Calu3 (cell line): ENCODE measurements around the gene RSL24D1. TPM values are rescaled to one million over a fixed set of nuclear protein-coding genes. Genes with fewer than 3 reads are reported as not detected.

ENCODE experiments used
- BruUV-seq: library from RNA; stranded (reverse); fragments of 400-500 nt; replicated peaks from 2 replicates; lab custom pipeline; 2021; lab: Mats Ljungman, UMichigan
- CTCF ChIA-PET: fragments of 300-600 bp; sonication (Branson Sonifier 250); formaldehyde crosslinking; loops from one replicate; lab custom pipeline; 2022; ENCODE audit warnings: antibody characterized with exemption; lab: Charles Lee
- DNase-seq: peaks from one replicate; pipeline ENCODE4 v3.0.0; 2022
- H3K27ac Mint-ChIP-seq: one replicate; pipeline ENCODE4 v1.8.0; 2022; ENCODE audit warnings: mixed read lengths; ENCODE audit not compliant: unreplicated experiment
- H3K27me3 Mint-ChIP-seq: one replicate; pipeline ENCODE4 v1.8.0; 2022; ENCODE audit warnings: mixed read lengths; ENCODE audit not compliant: unreplicated experiment
- H3K36me3 Mint-ChIP-seq: one replicate; pipeline ENCODE4 v1.8.0; 2022; ENCODE audit warnings: mild to moderate bottlenecking, moderate library complexity, mixed read lengths; ENCODE audit not compliant: insufficient read depth, unreplicated experiment
- H3K4me1 Mint-ChIP-seq: one replicate; pipeline ENCODE4 v1.8.0; 2022; ENCODE audit warnings: mild to moderate bottlenecking, low read depth, mixed read lengths; ENCODE audit not compliant: unreplicated experiment
- H3K4me3 Mint-ChIP-seq: one replicate; pipeline ENCODE4 v1.8.0; 2022; ENCODE audit warnings: mild to moderate bottlenecking, low read depth, moderate library complexity, mixed read lengths; ENCODE audit not compliant: unreplicated experiment
- H3K9me3 Mint-ChIP-seq: one replicate; pipeline ENCODE4 v1.8.0; 2022; ENCODE audit warnings: low read depth, mixed read lengths; ENCODE audit not compliant: unreplicated experiment
- CTCF ChIP-seq: fragments of 200-600 bp; IDR thresholded peaks from one replicate; pipeline ENCODE4 v1.8.0; 2022; ENCODE audit warnings: antibody characterized with exemption; ENCODE audit not compliant: unreplicated experiment
- intact Hi-C: fragments of 100-400 bp; cut with micrococcal nuclease; formaldehyde crosslinking; loops from one replicate; pipeline ENCODE4 v1.10.0; 2022; ENCODE audit not compliant: unreplicated experiment
- total RNA-seq: library from RNA; stranded (reverse); gene quantifications from 2 replicates; pipeline ENCODE4 v1.2.3, GENCODE V29; 2022

Gene RSL24D1
- total RNA-seq, 1 experiment from 2014 or later: 93.3 TPM

- no TSS peak for BruUV-seq
- H3K27ac Mint-ChIP-seq: no peak overlapping the region
- peaks cover 32% of the 10 kb centered on the region for H3K4me1 Mint-ChIP-seq
- no peak for DNase-seq
- no peaks in the 10 kb centered on the region for H3K27me3 Mint-ChIP-seq
- H3K36me3 Mint-ChIP-seq: peaks cover 70% of the 10 kb centered on the region
- H3K4me3 Mint-ChIP-seq: no peak overlapping the region
- CTCF ChIA-PET: interaction anchor here (0.6 to 1.3 kb wide), 2 partner anchors 13 to 579 kb away, joined by 3 to 4 read pairs; partner anchors contain the start of gene RSL24D1
- no peak for TF ChIP-seq CTCF
- no peaks in the 10 kb centered on the region for H3K9me3 Mint-ChIP-seq
- intact Hi-C loops: no loop called here
Measured at GRCh38 chr15:55183679-55184078, 13.1 kb downstream of the RSL24D1 start.

- CTCF ChIA-PET: interaction anchor here (1.5 kb wide), 1 partner anchor 11 kb away, joined by 3 read pairs; no protein-coding TSS in a partner anchor
- no peak for TF ChIP-seq CTCF
- H3K4me3 Mint-ChIP-seq: no peak overlapping the region
- H3K27me3 Mint-ChIP-seq: no peaks in the 10 kb centered on the region
- H3K9me3 Mint-ChIP-seq: no peaks in the 10 kb centered on the region
- intact Hi-C loops: no loop called here
- H3K27ac Mint-ChIP-seq: no peak overlapping the region
- peaks cover 55% of the 10 kb centered on the region for H3K36me3 Mint-ChIP-seq
- H3K4me1 Mint-ChIP-seq: peaks cover 10% of the 10 kb centered on the region
- DNase-seq: no peak
- no TSS peak for BruUV-seq
Measured at GRCh38 chr15:55179141-55179540, 17.6 kb downstream of the RSL24D1 start.

GRCh38 chr15:55170361-55170760 lies 26.4 kb downstream of the RSL24D1 start:
- no peak overlapping the region for H3K27ac Mint-ChIP-seq
- CTCF ChIA-PET: no interaction called here
- BruUV-seq: no TSS peak
- peaks cover 7% of the 10 kb centered on the region for H3K36me3 Mint-ChIP-seq
- H3K4me1 Mint-ChIP-seq: peaks cover 9% of the 10 kb centered on the region
- TF ChIP-seq CTCF: no peak
- no peak overlapping the region for H3K4me3 Mint-ChIP-seq
- intact Hi-C loops: loop anchor here (5.0 kb wide), 1 partner anchor 1193 kb away; the partner anchor contains the start of gene UNC13C
- no peaks in the 10 kb centered on the region for H3K27me3 Mint-ChIP-seq
- no peaks in the 10 kb centered on the region for H3K9me3 Mint-ChIP-seq
- no peak for DNase-seq

GRCh38 chr15:55168350-55168974 lies 28.3 kb downstream of the RSL24D1 start:
- no peak overlapping the region for H3K27ac Mint-ChIP-seq
- no peaks in the 10 kb centered on the region for H3K36me3 Mint-ChIP-seq
- no peaks in the 10 kb centered on the region for H3K9me3 Mint-ChIP-seq
- CTCF ChIA-PET: interaction anchor here (1.0 to 1.2 kb wide), 2 partner anchors 11 to 1192 kb away, joined by 3 read pairs; no protein-coding TSS in a partner anchor
- intact Hi-C loops: loop anchor here (1.0 to 10.0 kb wide), 5 partner anchors 364 to 1364 kb away; no protein-coding TSS in a partner anchor
- no peak overlapping the region for H3K4me3 Mint-ChIP-seq
- peak; percentile 83 for DNase-seq
- TF ChIP-seq CTCF: peak; percentile 90
- H3K4me1 Mint-ChIP-seq: peaks cover 9% of the 10 kb centered on the region
- H3K27me3 Mint-ChIP-seq: no peaks in the 10 kb centered on the region
- BruUV-seq: no TSS peak
